VCaP (cell line): Measurements from ENCODE around the gene SFXN3.

ENCODE experiments used
- H3K27ac ChIP-seq: fragments of 450-650 bp; 2 replicates; pipeline ENCODE4 v1.5.1; 2017
- TF ChIP-seq, protein P1 (sequence below): fragments of 450-650 bp; conservative IDR thresholded peaks from 2 replicates; pipeline ENCODE4 v1.5.1; 2017; ENCODE audit warnings: mild to moderate bottlenecking, moderate library complexity

Gene SFXN3

GRCh38 chr10:101050208-101051069, 19.4 kb downstream of the SFXN3 start:
- TF ChIP-seq, protein P1, sequence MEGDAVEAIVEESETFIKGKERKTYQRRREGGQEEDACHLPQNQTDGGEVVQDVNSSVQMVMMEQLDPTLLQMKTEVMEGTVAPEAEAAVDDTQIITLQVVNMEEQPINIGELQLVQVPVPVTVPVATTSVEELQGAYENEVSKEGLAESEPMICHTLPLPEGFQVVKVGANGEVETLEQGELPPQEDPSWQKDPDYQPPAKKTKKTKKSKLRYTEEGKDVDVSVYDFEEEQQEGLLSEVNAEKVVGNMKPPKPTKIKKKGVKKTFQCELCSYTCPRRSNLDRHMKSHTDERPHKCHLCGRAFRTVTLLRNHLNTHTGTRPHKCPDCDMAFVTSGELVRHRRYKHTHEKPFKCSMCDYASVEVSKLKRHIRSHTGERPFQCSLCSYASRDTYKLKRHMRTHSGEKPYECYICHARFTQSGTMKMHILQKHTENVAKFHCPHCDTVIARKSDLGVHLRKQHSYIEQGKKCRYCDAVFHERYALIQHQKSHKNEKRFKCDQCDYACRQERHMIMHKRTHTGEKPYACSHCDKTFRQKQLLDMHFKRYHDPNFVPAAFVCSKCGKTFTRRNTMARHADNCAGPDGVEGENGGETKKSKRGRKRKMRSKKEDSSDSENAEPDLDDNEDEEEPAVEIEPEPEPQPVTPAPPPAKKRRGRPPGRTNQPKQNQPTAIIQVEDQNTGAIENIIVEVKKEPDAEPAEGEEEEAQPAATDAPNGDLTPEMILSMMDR = peak; percentile 87
- H3K27ac ChIP-seq = no peak overlapping the region; the same call in 1 of the 2 replicates

- TF ChIP-seq, protein P1 = no peak
- no peak overlapping the region for H3K27ac ChIP-seq
Measured at GRCh38 chr10:101052285-101052684, 21.3 kb downstream of the SFXN3 start.

GRCh38 chr10:101053516-101053915, 22.5 kb downstream of the SFXN3 start:
- no peak overlapping the region for H3K27ac ChIP-seq
- TF ChIP-seq, protein P1 = no peak

DNA sequence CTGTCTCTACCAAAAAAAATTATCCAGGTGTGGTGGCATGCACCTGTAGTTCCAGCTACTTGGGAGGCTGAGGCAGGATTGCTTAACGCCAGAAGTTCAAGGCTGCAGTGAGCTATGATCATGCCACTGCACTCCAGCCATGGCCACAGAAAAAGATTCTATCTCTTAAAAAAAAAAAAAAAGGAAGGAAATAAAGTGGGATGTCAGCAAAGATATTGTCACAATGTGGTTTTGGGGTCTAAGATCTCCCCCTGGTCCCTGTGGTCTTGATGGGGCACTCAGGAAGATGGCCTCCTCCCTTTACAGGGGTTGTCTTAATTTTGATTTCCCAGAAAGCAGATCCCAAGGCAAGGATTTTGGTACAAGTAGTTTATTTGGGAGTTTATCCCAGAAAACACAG, 23.3 kb downstream of the SFXN3 start:
- no peak overlapping the region for H3K27ac ChIP-seq
- TF ChIP-seq, protein P1 = no peak

DNA sequence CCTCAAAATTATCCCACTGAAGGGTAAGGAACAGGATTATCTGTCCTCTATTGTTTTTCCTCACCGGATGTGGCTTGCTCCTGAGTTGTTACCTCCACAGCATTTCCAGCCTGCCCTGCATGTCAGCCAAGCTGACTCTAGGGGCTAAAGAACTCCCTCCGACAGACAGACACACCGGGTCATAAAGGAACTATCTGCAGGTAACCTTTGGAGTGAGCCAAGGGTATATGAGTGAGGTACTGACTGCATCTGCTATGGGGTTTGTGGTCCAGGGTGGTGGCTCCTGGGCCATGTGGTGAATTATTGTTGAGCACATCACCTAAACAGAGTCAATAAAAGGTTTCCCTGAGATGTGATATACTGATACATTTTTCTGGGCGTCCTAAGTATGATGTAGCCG, 23.8 kb downstream of the SFXN3 start:
- TF ChIP-seq, protein P1 = no peak
- H3K27ac ChIP-seq = no peak overlapping the region

DNA sequence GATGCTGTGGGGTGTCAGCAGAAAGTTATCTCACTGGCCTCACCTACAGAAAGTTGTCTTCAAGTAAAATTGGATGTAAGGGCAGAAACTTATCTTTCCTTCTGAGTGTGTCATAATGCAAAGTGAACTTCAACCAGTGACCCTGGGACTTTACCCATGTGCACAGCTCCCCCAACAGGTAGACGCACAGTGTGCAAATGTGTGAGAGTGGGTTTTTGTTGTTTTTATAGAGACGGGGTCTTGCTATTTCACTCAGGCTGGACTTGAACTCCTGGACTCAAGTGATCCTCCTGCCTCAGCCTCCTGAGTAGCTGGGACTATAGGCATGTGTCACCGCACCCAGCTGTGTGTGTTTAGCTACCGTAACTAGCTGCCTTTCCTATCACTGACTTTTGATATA, 24.4 kb downstream of the SFXN3 start:
- H3K27ac ChIP-seq = no peak overlapping the region
- TF ChIP-seq, protein P1 = 0 out of 2 replicates have a peak, but pooled peaks have one; percentile 12

GRCh38 chr10:101056365-101057151, 25.5 kb downstream of the SFXN3 start:
- TF ChIP-seq, protein P1 = no peak

More at GRCh38 chr10:101056365-101057151, 25.5 kb downstream of the SFXN3 start:
- no peak overlapping the region for H3K27ac ChIP-seq
